GM20000 (cell line): ENCODE measurements around the gene HEG1.

Experiments used
- DNase-seq: peaks from one replicate; pipeline ENCODE4 v3.0.0; 2012; ENCODE audit warnings: low spot score
- TF ChIP-seq, protein P1 (sequence below): IDR thresholded peaks from 2 replicates; pipeline ENCODE4 v1.5.1; 2012; ENCODE audit warnings: mild to moderate bottlenecking, control low read depth; ENCODE audit errors: extremely low read depth, missing control alignments

HEG1 gene

DNA sequence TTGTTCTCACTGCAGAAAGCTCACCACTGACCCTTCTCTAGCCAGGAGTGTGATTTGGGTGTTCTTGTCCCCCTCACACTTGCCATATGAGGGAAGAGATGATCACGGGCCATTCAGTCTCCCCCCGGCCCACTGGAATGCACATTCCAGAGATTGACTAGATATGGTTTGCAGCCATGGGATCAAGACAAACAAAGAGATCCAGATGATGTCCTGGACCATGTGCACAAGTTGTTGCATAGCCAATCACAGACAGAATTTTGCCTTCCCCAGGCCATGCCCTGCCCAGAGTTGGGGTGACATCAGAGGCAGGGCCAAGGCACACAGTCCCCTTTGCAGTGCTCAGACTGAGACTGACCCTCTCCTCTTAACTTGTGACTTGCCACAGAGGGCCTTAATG lies 136.0 kb downstream of the HEG1 start:
- TF ChIP-seq, protein P1, sequence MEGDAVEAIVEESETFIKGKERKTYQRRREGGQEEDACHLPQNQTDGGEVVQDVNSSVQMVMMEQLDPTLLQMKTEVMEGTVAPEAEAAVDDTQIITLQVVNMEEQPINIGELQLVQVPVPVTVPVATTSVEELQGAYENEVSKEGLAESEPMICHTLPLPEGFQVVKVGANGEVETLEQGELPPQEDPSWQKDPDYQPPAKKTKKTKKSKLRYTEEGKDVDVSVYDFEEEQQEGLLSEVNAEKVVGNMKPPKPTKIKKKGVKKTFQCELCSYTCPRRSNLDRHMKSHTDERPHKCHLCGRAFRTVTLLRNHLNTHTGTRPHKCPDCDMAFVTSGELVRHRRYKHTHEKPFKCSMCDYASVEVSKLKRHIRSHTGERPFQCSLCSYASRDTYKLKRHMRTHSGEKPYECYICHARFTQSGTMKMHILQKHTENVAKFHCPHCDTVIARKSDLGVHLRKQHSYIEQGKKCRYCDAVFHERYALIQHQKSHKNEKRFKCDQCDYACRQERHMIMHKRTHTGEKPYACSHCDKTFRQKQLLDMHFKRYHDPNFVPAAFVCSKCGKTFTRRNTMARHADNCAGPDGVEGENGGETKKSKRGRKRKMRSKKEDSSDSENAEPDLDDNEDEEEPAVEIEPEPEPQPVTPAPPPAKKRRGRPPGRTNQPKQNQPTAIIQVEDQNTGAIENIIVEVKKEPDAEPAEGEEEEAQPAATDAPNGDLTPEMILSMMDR, result no peak
- no peak for DNase-seq

DNA sequence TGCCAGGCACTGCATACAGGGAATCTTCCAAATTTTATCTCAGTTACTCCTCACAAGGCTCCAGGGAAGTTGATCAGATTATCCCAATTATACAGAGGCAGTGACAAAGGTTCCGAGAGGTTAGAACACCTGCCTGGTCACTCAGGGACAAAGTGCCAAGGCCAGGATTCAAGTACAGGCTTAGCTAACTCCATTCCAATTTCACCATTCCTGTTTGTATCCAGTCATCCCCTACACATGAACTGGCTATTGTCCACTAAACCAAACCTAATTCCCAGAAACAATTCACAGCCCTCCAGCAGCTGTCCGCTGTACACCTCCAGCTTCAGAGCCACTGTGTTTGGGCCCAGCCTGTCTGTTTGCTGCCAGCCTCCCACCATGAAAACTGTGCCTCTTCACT lies 137.3 kb downstream of the HEG1 start:
- TF ChIP-seq, protein P1, result no peak

DNA sequence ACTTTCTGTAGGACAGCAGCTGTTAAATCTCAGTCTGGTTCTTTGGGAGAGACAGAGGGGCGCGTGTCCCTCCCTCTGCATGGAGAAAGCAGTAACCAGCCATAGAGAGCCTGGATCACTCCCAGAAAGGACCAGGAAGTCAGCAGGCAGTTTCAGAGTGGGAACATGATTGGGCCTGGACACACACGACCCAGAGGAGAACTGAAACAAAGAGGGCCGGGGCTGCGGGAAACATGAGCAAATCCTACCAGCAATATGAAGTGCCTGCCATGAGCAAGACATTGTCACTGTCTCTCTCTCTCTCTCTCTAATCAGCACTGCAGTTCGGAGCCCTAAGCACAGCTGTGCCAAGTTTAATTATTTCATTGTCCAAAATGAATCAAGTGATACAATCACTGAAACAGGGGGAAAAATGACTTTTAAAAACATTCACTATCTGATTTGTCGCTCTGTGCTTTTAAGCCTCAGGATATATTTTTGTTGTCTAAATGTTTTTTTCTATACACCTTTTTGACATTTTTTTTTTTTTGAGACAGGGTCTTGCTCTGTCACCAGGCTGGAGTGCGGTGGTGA lies 138.9 kb downstream of the HEG1 start:
- no peak for DNase-seq
- TF ChIP-seq, protein P1, result no peak

More for the DNA sequence above, 137.3 kb downstream of the HEG1 start:
- DNase-seq, result no peak
